ENCODE data around the gene NR2E1. TPM values are rescaled to one million over a fixed set of nuclear protein-coding genes. Genes with fewer than 3 reads are reported as not detected.

The NR2E1 gene
- total and polyA plus RNA-seq, 2 of the 13 experiments (the other 11 are each of a cell fraction or from before 2014, with no cell fraction given): not detected

DNA sequence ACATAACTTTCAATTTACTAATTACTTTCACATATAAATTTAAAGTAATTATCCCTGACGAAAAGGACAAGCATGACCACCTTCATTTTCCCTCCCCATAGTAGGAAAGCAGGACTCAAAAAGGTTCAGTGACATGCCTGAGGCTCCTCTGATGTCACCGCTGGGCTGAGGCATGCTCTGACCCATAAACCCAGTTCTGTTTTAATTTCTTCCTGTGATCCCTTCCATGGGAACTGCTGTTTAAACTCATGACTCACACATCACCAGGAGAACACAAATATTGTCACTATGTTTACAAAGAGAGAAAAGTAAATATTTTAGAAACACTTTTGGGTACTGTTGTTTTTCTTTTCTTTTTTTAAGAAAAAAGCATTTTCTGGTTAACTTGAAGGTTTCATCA, 38.0 kb upstream of the NR2E1 start (continued):
- no peak for TF ChIP-seq ZNF501 (CRISPR knock-in tag; IDR thresholded peaks at IDR 0.05)
- TF ChIP-seq, protein P1, sequence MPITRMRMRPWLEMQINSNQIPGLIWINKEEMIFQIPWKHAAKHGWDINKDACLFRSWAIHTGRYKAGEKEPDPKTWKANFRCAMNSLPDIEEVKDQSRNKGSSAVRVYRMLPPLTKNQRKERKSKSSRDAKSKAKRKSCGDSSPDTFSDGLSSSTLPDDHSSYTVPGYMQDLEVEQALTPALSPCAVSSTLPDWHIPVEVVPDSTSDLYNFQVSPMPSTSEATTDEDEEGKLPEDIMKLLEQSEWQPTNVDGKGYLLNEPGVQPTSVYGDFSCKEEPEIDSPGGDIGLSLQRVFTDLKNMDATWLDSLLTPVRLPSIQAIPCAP (CRISPR knock-in tag; IDR thresholded peaks at IDR 0.05; ENCODE audit: low read depth): no peak
- TF ChIP-seq TMF1 (CRISPR knock-in tag; IDR thresholded peaks at IDR 0.05; ENCODE audit: low read depth): no peak
- TF ChIP-seq PCBP2 (optimal IDR thresholded peaks at IDR 0.05; ENCODE audit: low read depth, low read length, poor library complexity, severe bottlenecking): no peak
- TF ChIP-seq, protein P2, sequence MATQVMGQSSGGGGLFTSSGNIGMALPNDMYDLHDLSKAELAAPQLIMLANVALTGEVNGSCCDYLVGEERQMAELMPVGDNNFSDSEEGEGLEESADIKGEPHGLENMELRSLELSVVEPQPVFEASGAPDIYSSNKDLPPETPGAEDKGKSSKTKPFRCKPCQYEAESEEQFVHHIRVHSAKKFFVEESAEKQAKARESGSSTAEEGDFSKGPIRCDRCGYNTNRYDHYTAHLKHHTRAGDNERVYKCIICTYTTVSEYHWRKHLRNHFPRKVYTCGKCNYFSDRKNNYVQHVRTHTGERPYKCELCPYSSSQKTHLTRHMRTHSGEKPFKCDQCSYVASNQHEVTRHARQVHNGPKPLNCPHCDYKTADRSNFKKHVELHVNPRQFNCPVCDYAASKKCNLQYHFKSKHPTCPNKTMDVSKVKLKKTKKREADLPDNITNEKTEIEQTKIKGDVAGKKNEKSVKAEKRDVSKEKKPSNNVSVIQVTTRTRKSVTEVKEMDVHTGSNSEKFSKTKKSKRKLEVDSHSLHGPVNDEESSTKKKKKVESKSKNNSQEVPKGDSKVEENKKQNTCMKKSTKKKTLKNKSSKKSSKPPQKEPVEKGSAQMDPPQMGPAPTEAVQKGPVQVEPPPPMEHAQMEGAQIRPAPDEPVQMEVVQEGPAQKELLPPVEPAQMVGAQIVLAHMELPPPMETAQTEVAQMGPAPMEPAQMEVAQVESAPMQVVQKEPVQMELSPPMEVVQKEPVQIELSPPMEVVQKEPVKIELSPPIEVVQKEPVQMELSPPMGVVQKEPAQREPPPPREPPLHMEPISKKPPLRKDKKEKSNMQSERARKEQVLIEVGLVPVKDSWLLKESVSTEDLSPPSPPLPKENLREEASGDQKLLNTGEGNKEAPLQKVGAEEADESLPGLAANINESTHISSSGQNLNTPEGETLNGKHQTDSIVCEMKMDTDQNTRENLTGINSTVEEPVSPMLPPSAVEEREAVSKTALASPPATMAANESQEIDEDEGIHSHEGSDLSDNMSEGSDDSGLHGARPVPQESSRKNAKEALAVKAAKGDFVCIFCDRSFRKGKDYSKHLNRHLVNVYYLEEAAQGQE (IDR thresholded peaks at IDR 0.05; ENCODE audit: borderline replicate concordance in 1 of 2, low read depth in 1 of 2, low read length in 2 of 2): no peak
- no peak for TF ChIP-seq GABPA (IDR thresholded peaks at IDR 0.05; ENCODE audit: low read depth, low read length)
- TF ChIP-seq GABPA (CRISPR knock-in tag; IDR thresholded peaks at IDR 0.05; ENCODE audit: low read depth): peak; percentile 35
- TF ChIP-seq IRF2 (CRISPR knock-in tag; IDR thresholded peaks at IDR 0.05): peak; percentile 36; the same call in 1 of the 2 replicates
- peak; percentile 87 for TF ChIP-seq GATAD2A (CRISPR knock-in tag; IDR thresholded peaks at IDR 0.05)
- TF ChIP-seq NFE2L2 (IDR thresholded peaks at IDR 0.05; ENCODE audit: low read length): no peak

DNA sequence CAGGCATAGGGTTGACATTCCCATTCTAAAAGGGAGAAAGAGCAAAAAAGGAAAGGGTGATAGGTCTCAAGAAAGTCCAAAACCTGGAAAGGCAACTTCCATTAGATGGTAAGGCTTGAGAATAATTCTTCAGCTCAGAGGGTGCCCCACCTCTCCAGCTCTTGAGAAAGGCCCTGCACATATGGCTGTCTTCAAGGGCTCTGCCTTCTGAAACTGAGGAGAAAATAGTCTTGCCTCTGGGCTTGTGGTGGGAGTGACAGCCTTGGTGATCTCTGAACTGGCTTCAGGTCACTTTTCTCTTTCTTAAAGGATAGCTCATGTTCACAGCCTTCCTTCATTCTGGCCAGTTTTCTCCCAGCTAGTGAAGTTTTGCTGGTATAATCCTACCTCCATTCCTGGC, 35.6 kb upstream of the NR2E1 start:
- H3K27me3 ChIP-seq (ENCODE audit: control insufficient read depth in 1 of 2, insufficient read depth in 2 of 2, low read length in 2 of 2): peaks cover 1 to 32% of the 10 kb centered on the region in 2 experiments; a peak in 4 of 5 replicates
- H2AFZ ChIP-seq (ENCODE audit: low read length): no peak overlapping the region
- DNase-seq (ENCODE audit: low spot score) (no peak), ATAC-seq (no peak), FAIRE-seq (no peak)
- intact Hi-C loops (cut with micrococcal nuclease; ENCODE audit: unreplicated experiment) (no loop called here), in situ Hi-C loops (cut with HindIII; ENCODE audit: extremely low pct_ligation_motif_present, low pct_unique_long_range_greater_than_20kb) (no loop called here)
- no TSS peak for BruUV-seq (replicated peaks)
- H4K20me1 ChIP-seq (ENCODE audit: insufficient read depth, low read length): no peaks in the 10 kb centered on the region
- H3K27ac ChIP-seq (ENCODE audit: extremely low read length, insufficient read depth, low read length): no peak overlapping the region
- peaks cover 52% of the 10 kb centered on the region for H3K4me1 ChIP-seq (ENCODE audit: insufficient read depth, low read length)
- no peaks in the 10 kb centered on the region for H3K9me3 ChIP-seq (ENCODE audit: low read length)
- no peak overlapping the region for H3K9ac ChIP-seq (ENCODE audit: insufficient read depth, low read depth, low read length)
- CTCF ChIA-PET (ENCODE audit: low intra/inter-chr PET ratio, low total read pairs): no interaction called here
- no peak overlapping the region for H3K4me3 ChIP-seq (replicated peaks in 1 of 3; ENCODE audit: insufficient read depth in 1 of 3, low read depth in 2 of 3, low read length in 3 of 3)
- no peak overlapping the region for H3K4me2 ChIP-seq (ENCODE audit: low read depth, low read length)
- no peaks in the 10 kb centered on the region for H3K36me3 ChIP-seq (replicated peaks in 1 of 2; ENCODE audit: control insufficient read depth in 1 of 2, insufficient read depth in 2 of 2, low read length in 2 of 2)
- no peaks in the 10 kb centered on the region for H3K79me2 ChIP-seq (ENCODE audit: insufficient read depth, low read length)
- POLR2A ChIA-PET: no interaction called here
- no peak for TF ChIP-seq KLF12 (CRISPR knock-in tag; IDR thresholded peaks at IDR 0.05; ENCODE audit: borderline replicate concordance)
- no peak for TF ChIP-seq TAF15 (IDR thresholded peaks at IDR 0.05; ENCODE audit: low read depth, low read length, poor library complexity, severe bottlenecking)
- no peak for TF ChIP-seq ZNF274 (CRISPR knock-in tag; IDR thresholded peaks at IDR 0.05)
- TF ChIP-seq, protein P3, sequence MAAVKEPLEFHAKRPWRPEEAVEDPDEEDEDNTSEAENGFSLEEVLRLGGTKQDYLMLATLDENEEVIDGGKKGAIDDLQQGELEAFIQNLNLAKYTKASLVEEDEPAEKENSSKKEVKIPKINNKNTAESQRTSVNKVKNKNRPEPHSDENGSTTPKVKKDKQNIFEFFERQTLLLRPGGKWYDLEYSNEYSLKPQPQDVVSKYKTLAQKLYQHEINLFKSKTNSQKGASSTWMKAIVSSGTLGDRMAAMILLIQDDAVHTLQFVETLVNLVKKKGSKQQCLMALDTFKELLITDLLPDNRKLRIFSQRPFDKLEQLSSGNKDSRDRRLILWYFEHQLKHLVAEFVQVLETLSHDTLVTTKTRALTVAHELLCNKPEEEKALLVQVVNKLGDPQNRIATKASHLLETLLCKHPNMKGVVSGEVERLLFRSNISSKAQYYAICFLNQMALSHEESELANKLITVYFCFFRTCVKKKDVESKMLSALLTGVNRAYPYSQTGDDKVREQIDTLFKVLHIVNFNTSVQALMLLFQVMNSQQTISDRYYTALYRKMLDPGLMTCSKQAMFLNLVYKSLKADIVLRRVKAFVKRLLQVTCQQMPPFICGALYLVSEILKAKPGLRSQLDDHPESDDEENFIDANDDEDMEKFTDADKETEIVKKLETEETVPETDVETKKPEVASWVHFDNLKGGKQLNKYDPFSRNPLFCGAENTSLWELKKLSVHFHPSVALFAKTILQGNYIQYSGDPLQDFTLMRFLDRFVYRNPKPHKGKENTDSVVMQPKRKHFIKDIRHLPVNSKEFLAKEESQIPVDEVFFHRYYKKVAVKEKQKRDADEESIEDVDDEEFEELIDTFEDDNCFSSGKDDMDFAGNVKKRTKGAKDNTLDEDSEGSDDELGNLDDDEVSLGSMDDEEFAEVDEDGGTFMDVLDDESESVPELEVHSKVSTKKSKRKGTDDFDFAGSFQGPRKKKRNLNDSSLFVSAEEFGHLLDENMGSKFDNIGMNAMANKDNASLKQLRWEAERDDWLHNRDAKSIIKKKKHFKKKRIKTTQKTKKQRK (IDR thresholded peaks at IDR 0.05; ENCODE audit: low read length): no peak
- TF ChIP-seq CENPT (CRISPR knock-in tag; IDR thresholded peaks at IDR 0.05; ENCODE audit: low read depth): no peak
- TF ChIP-seq ZNF776 (CRISPR knock-in tag; IDR thresholded peaks at IDR 0.05): no peak
- TF ChIP-seq ZFP62 (CRISPR knock-in tag; IDR thresholded peaks at IDR 0.05): no peak
- no peak for TF ChIP-seq NFIC (IDR thresholded peaks at IDR 0.05; ENCODE audit: low read length)
- no peak for TF ChIP-seq ZNF263 (CRISPR knock-in tag; IDR thresholded peaks at IDR 0.05)
